Urothelium cell line (cell line): ENCODE results near the gene APOBEC3A.
"Not testable (repeated sequence)": the region's sequence is repeated elsewhere in the genome, so short reads cannot be mapped to it uniquely, and the experiment has no call there.

Experiments used
- DNase-seq: peaks from one replicate; pipeline ENCODE4 v3.0.0; 2011; ENCODE audit warnings: low spot score, mixed read lengths
- FAIRE-seq: peaks from 2 replicates; lab custom pipeline; 2011; peaks lifted over from hg19 to GRCh38; lab: Jason Lieb, UNC

Gene APOBEC3A

DNA sequence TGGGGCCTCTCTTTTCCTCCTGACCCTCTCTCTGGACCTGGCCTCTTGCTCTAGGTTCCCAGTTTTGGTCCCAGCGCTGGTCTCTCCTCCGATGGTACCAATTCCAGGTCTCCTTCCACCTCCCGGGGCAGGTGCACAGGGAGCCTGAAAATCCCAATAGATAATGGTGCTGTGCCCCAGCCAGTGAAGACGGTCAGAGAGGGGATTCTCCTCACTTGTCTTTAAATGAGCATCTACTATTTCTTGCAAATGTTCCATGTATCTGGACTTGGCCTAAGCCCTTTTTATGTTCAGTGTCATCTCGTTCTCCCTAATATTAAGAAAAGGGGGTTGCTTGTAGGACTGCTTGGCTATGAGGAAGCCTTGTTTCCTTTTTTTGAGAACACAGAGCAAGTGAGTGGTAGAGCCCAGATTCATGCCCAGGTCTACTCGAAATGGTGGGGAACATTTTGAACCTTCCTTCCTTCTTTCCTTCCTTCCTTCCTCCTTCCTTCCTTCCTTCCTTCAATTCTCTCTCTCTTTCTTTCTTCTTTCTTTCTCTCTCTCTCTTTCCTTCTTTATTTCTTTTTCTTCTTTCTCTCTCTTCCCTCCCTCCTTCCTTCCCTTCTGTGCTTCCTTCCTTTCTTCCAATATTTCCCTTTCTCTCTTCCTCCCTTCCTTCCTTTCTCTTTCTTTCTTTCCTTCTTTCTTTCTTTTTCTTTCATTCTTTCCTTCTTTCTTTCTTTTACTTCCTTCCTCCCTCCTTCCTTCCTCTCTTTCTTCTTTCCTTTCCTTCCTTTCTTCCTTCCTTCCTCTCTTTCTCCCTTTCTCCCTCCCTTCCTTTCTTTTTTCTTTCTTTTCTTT is 620 bp downstream of the APOBEC3A start:
- DNase-seq (no peak), FAIRE-seq (no peak)

DNA sequence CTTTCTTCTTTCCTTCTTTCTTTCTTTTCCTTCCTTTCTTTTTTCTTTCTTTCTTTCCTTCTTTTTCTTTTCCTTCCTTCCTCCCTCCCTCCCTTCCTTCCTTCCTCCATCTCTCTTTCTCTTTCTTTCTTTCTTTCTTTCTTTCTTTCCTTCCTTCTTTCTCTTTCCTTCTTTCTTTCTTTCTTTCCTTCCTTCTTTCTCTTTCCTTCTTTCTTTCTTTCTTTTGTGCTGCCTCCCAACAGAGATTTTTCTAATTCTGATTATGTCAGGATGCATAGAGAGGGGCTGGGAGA is 1.2 kb downstream of the APOBEC3A start:
- FAIRE-seq, DNase-seq: not testable (repeated sequence)

DNA sequence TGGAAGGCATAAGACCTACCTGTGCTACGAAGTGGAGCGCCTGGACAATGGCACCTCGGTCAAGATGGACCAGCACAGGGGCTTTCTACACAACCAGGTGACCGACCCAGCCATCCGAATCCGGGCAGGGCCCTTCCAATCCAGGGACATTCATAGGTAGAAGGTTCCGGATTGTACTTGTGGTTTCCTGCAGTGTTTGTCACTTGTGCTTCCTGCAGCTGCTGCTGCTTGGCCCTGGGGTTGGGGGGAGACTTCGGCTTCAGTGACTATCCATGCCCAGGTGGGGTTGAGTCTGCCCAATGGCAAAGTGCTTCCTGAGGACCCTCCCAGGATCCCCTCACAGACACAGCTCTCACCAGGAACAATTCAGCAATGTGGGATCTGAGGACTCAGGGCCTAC is 2.2 kb downstream of the APOBEC3A start:
- no peak for DNase-seq
- no peak for FAIRE-seq

DNA sequence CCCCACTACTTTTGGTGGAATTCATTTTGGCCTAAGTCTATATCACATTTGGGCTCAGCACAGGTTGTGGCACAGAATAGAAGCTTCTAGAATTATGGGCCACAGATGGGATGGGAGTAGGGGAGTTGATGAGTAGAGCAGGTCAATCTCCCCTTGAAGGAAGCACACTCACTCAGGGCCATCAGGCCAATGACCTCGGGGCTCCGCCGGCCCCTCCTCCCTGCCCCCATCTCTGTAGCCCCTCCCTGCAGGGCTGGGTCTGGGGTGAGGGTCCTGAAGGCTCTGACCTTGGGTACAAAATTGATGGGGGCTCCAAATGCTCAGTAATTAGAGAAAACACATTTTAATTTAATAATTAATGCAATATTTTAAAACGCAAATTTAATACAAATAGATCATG is 3.3 kb downstream of the APOBEC3A start:
- not testable (repeated sequence) for FAIRE-seq, DNase-seq

DNA sequence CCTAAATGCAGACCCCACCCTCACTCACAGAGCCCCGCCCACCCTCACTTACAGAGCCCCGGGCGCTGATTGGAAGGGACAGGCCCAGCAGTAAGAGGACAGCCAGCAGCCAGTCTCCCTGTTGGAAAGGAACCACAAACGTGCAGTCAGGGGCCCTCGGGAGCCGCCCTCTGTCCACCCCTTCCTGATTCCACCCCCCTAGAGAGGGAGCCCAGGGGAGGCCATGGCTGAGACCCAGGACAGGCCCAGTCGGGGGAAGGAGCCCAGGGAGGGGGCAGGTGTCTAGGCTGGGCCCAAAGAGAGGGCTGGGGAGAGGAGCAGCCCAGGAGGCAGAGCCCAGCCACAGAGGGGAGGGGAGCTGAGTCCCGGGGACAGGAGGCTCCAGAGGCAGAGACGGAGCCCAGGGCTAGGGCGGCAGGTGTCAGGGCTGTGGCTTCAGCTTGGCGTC is 5.9 kb downstream of the APOBEC3A start:
- FAIRE-seq, result not testable (repeated sequence)

DNA sequence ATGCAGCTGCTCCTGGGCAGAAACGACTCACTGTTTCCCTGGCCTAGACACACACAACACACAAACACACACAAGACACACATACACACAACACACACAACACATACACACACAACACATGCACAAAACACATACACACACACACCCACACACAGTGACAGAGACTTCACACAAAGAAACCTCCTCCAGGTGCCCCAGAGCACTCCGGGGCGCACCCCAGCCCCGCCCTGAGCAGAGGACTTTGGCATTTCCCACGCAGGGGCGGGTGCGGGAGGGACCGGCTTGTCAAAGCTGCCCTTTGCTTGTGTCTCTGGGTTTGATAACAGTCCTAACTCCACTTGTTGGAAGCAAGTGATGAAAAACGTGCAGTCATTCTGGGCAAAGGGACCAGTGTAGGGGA is 6.5 kb downstream of the APOBEC3A start:
- FAIRE-seq (peak; percentile 98), DNase-seq (no peak)

More for the DNA sequence above, 5.9 kb downstream of the APOBEC3A start:
- not testable (repeated sequence) for DNase-seq

DNA sequence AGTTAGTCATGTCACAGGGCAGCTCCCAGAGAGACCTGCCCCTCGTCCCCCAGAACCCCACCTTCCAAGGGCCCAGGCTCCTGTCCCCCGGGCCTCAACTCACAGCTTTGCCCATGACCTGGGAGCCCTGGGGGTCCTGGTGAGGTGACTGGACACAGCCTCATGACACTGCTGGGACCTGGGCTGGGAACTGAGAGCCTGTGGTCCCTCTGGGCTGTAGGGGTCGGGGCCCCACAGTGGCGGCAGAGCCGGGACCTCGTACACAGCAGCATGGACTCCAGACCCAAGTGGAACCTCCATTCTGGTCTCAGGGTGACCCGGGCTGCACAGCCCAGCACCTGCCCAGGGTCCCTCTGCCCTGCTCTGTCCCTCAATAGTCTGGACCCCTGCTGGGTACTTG is 6.9 kb downstream of the APOBEC3A start:
- DNase-seq (no peak), FAIRE-seq (no peak)

GRCh38 chr22:38964989-38965388 is 7.6 kb downstream of the APOBEC3A start:
- no peak for FAIRE-seq
- DNase-seq, result no peak

- no peak for DNase-seq
- peak; percentile 13 for FAIRE-seq
Observed at GRCh38 chr22:38965614-38966379, 8.4 kb downstream of the APOBEC3A start.

- no peak for FAIRE-seq
- no peak for DNase-seq
Observed at GRCh38 chr22:38966380-38966702, 8.9 kb downstream of the APOBEC3A start.

GRCh38 chr22:38966942-38967341 is 9.5 kb downstream of the APOBEC3A start:
- DNase-seq, result no peak
- no peak for FAIRE-seq

GRCh38 chr22:38967451-38968450 is 10.3 kb downstream of the APOBEC3A start:
- DNase-seq, result no peak
- FAIRE-seq, result no peak

- FAIRE-seq (no peak), DNase-seq (no peak)
Observed at GRCh38 chr22:38968801-38969200, 11.4 kb downstream of the APOBEC3A start.

- DNase-seq, result no peak
- FAIRE-seq, result no peak
Observed at GRCh38 chr22:38970551-38970950, 13.1 kb downstream of the APOBEC3A start.

DNA sequence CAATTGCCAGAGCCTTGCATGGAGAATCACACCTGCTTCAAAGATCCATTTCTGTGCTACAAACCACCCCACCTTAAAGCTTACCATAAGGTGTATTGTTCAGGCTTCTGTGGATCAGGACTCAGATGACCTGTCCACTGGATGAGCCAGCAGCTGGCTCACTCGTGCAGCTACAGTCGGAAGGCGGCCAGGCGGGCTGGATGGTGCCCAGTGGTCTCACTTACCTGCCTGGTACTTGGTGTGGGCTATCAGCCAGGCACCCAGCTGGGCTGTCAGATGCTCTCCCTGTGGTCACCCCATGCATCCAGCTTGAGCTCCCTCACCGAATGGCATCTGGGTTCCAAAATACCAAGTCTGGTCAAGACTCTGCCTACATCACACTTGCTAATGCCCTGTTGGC is 13.8 kb downstream of the APOBEC3A start:
- DNase-seq (no peak), FAIRE-seq (peak; percentile 89)

DNA sequence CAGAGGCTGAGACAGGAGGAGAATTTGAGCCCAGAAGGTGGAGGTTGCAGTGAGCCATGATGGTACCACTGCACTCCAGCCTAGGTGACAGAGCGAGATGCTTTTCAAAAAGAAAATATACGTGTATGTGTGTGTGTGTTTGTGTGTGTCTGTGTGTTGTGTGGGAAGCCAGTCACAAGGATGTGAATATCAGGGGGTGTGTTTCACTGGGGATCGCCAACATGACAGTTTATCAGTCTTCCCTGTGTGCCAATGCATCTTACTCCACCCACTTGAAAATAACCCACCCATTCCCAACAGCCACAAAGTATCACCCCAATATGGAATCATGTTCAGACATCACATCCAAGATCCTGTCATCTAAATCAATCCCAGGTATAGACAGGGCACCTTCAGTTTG is 14.4 kb downstream of the APOBEC3A start:
- no peak for FAIRE-seq
- DNase-seq, result no peak

DNA sequence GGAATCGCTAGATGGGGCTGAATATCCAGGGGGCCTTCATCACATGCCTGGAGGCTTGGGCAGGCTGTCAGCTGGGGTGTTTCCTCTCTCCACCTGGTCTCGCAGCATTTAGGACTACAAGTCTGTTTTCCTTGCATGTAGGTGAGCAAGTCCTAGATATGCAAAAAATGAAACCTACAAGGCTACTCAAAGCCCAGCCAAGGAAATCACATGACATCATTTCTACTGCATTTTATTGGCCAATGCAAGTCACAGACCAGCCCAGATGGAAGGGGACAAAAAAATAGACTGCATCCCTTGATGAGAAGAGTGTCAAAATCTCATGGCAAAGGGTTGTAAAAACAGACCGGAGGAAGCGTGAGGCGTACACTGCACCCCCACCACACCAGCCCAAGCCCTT is 15.1 kb downstream of the APOBEC3A start:
- no peak for FAIRE-seq
- DNase-seq, result no peak

DNA sequence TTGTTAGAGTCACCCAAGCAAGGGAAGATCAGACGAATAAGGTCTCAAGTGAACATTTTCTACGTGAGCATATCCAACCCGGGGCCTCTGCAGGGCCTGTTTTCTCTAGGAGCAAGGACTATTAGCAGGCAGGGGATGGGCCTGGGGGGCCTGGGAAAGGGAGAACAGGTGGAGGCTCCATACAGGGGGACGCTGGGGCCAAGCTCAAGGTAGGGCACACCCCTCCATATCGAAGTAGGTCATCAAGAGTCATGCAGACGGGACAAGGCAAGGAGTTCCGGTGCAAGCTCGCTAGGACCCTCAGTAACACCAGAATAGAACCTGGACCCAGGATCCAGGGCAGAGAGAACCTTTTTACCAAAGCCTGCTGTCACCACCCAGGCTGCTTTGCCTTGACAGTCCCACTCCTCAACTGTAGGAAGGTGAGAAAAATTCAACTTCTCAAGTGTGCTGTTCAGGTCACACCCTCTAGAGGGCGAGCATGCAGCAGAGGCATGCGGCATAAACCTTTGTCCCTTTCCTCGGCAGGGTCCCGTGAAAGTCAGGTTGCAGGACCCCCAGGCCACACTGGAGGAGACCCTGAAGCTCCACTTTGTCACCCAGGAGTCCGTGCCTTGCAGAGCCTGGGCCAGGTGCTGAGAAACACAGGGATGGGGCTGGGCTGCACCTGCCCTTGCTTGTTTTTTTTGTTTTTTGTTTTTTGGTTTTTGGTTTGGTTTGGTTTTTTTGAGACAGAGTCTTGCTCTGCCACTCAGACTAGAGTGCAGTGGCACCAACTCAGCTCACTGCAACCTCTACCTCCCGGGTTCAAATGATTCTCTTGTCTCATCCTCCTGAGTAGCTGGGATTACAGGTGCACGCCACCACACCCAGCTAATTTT is 16.1 kb downstream of the APOBEC3A start:
- FAIRE-seq (no peak), DNase-seq (peak; percentile 59)

GRCh38 chr22:38974170-38974825 is 16.9 kb downstream of the APOBEC3A start:
- DNase-seq (no peak), FAIRE-seq (no peak)

- no peak for DNase-seq
- no peak for FAIRE-seq
Observed at GRCh38 chr22:38974826-38975175, 17.4 kb downstream of the APOBEC3A start.
